ENCODE results near the gene CMIP.

DNA sequence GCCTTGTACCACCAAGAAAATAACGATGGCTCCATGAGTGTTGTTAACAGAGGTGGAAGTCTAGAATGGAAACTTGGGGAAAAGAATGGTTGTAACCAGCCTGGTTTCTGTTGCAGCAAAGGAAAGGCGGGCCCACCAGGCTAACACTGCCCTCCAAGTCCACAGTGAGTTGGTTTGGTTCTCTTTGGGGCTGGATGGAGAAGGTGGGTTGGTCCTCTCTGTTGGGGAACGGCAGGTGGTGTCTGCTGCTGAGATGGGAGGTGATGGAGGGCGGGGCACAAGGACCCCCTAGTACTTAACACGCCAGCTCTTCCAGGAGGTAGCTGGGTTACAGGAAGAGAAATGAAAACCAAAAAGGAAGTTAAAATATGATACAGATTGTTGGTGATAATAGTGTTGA is 257.9 kb downstream of the CMIP start:
- TF ChIP-seq RAD21 (conservative IDR thresholded peaks at IDR 0.05) (no peak), POLR2AphosphoS5 (IDR thresholded peaks at IDR 0.05) (no peak)
- TF ChIP-seq, protein P1, sequence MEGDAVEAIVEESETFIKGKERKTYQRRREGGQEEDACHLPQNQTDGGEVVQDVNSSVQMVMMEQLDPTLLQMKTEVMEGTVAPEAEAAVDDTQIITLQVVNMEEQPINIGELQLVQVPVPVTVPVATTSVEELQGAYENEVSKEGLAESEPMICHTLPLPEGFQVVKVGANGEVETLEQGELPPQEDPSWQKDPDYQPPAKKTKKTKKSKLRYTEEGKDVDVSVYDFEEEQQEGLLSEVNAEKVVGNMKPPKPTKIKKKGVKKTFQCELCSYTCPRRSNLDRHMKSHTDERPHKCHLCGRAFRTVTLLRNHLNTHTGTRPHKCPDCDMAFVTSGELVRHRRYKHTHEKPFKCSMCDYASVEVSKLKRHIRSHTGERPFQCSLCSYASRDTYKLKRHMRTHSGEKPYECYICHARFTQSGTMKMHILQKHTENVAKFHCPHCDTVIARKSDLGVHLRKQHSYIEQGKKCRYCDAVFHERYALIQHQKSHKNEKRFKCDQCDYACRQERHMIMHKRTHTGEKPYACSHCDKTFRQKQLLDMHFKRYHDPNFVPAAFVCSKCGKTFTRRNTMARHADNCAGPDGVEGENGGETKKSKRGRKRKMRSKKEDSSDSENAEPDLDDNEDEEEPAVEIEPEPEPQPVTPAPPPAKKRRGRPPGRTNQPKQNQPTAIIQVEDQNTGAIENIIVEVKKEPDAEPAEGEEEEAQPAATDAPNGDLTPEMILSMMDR (IDR thresholded peaks at IDR 0.05; ENCODE audit: poor library complexity, severe bottlenecking), result no peak
